Measurements from ENCODE around the gene HSPA5.
"Not testable (repeated sequence)": the region's sequence is repeated elsewhere in the genome, so short reads cannot be mapped to it uniquely, and the experiment has no call there.

Gene HSPA5

DNA sequence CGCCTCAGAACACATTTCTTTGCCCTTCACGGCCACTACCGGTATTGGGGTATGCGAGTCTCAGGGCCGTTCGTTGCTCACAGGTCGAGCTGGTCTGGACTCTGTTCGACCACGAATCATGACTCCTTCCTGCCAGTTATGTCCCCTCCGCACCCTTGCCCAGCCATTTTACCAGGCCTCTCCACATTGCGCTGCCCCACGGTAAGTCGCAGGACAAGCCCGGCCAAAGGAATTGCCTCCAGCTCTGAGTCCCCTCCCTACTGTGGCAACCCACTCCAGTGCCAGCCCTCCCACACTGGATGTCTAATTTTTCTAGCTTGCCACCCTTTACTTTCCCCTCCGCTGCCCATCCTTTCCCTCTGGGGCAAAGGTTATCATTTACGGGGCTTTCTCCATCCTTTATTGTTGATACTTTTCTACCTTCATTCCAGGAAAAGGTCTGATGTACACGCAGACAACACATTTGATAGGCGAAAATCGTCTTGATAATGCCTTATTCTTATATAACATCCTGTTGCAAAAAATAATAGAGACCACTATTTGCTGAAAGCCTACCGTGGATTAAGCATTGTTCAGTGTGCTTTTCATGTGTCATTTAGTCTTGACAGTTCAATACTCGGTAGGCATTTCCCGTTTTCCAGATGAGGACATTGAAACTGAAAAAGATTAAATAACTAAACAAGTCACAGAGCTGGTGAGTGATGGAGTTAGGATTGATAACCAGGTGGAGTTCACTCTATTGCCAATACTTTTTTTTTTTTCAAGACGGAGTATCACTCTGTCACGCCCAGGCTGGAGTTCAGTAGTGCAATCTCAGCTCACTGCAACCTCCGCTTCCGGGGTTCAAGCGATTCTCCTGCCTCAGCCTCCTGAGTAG, 958 bp upstream of the HSPA5 start:
- DNase-seq = no peak

DNA sequence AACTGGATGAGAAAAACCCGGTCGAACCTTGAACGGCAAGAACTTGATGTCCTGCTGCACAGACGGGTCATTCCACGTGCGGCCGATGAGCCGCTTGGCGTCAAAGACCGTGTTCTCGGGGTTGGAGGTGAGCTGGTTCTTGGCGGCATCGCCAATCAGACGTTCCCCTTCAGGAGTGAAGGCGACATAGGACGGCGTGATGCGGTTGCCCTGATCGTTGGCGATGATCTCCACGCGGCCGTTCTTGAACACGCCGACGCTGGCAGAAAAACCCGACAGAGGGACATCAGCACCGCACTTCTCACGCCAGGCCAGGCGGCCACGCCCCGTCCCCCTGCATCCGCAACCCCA, 519 bp downstream of the HSPA5 start:
- DNase-seq = no peak

DNA sequence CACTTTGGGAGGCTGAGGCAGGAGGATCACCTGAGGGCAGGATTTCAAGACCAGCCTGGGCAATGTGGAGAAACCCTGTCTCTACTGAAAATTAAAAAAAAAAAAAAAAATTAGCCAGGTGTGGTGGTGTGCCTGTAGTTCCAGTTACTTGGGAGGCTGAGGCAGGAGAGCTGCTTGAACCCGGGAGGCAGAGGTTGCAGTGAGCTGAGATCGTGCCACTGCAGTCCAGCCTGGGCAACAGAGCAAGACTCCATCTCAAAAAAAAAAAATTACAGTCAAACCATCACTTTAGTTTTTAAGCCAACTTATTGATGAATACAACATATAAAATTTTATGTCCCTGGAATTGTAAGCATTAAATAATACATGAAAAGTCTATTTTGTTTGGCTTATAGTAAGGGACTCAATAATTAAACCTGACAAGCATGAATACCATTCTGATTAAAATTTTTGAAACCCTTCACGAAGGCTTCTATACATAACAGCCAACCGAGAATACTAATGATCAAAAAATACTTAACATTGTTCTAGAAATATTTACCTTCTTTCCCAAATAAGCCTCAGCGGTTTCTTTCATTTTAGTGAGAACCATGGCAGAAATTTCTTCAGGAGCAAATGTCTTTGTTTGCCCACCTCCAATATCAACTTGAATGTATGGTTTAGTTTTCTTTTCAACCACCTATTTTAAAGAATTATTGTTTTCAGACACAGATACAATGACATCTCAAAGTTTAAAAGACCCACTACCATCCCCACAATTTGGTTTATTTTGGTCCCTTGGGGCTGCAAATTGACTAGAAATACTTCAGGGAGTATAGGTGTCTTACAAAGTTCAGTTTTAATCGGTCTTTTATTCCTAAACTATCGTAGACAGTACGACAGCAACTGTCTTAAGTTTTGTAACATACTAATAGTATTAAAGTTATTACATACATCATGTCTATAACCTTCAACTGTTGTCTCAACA, 1.2 kb downstream of the HSPA5 start:
- no peak for DNase-seq

DNA sequence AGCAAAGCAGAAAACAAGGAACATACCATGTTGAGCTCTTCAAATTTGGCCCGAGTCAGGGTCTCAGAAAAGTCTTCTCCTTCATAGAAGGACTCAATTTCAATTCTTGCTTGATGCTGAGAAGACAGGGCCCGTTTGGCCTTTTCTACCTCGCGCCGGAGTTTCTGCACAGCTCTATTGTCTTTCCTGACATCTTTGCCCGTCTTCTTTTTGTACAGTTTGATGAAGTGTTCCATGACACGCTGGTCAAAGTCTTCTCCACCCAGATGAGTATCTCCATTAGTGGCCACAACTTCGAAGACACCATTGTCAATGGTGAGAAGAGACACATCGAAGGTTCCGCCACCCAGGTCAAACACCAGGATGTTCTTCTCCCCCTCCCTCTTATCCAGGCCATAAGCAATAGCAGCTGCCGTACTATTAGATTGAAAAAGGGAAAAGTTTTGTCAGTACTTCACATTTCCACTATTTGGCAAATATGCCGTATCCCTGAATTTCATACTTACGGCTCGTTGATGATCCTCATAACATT, 2.2 kb downstream of the HSPA5 start:
- DNase-seq = no peak

DNA sequence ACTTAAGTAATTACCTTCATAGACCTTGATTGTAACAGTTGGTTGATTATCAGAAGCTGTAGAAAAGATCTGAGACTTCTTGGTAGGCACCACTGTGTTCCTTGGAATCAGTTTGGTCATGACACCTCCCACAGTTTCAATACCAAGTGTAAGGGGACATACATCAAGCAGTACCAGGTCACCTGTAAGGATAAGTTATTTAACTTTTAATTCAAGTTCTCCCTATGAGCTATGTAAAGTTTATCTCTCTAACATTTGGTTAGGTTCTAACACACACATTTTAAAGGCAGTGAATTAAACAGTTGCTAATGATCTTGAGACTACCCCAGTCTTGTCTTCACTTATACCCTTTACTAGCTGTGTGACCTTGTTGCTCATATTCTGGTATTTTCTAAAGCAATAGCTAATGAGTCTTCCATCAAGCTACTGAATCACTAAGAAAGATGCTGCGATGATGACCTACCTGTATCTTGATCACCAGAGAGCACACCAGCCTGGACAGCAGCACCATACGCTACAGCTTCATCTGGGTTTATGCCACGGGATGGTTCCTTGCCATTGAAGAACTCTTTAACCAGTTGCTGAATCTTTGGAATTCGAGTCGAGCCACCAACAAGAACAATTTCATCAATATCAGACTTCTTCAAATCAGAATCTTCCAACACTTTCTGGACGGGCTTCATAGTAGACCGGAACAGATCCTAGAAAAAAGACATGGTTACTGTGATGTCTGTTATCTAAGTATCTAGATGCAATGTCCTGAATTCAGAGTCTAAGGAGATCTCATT, 2.8 kb downstream of the HSPA5 start:
- no peak for DNase-seq

DNA sequence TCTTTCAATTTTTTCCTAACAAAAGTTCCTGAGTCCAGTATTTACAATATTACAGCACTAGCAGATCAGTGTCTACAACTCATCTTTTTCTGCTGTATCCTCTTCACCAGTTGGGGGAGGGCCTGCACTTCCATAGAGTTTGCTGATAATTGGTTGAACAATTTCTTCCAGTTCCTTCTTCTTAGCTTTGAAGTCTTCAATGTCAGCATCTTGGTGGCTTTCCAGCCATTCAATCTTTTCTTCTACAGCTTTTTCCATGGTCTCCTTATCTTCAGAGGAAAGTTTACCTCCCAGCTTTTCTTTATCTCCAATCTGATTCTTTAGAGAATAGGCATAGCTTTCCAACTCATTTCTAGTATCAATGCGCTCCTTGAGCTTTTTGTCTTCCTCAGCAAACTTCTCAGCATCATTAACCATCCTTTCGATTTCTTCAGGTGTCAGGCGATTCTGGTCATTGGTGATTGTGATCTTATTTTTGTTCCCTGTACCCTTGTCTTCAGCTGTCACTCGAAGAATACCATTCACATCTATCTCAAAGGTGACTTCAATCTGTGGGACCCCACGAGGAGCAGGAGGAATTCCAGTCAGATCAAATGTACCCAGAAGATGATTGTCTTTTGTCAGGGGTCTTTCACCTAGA, 4.5 kb downstream of the HSPA5 start:
- not testable (repeated sequence) for DNase-seq

DNA sequence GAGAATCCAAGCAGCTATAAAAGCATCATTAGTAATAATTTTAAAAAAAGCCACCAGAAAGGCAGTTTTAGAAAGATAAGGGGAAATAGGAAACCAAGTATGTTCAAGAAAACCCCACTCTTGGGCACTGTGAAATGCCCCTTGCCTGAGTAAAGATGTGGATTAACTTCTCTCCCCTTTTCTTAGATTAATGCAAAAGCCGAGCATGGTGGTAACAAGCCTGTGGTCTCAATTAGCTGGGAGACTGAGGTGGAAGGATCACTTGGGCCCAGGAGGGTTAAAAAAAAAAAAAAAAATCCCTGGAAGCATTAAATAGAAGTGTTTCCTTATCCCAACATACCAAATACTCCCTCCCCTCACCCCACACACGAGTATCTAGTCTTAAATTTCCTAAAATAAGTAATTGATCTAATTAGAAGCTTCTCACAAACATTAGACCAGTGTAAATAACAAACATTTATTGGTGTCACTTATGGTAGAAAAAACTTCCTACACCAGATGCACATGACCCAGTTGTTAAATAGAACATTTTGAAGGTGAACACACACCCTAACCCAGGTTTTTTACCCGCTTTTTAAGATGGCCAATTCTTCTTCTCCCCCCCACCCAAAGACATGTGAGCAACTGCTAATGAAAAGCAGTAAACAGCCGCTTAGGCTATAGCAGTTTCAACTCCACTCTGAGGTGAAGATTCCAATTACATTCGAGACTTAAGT, 5.2 kb downstream of the HSPA5 start:
- DNase-seq = no peak

DNA sequence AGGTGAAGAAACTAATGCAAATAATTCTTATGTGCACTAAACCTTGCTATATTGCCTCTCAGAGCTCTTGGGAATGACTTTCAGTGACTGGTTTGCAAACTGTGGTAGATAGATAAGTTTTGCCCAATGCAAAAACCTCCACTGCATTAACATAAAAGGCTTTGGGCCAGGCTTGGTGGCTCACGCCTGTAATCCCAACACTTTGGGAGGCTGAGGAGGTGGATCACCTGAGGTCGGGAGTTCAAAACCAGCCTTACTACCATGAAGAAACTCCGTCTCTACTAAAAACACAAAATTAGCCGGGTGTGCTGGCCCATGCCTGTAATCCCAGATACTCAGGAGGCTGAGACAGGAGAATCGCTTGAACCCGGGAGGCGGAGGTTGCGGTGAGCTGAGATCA, 7.0 kb downstream of the HSPA5 start:
- not testable (repeated sequence) for DNase-seq

DNA sequence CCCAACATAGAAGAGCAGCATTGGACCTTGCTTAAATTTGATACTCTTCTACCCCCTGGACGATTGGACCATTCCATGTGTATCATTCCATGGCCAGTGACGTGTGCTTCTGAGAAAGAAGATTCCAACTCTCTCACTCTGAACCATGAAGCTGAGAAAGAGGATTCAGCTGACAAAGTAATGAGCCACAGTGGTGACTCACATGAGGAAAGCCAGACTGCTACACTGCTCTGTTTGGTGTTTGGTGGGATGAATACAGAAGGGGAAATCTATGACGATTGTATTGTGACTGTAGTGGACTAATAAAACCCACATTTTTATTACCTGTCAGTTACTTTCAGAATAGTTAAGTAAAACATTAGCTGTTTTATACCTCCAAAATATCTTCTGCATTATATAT, 7.5 kb downstream of the HSPA5 start:
- peak; percentile 15 for DNase-seq

DNA sequence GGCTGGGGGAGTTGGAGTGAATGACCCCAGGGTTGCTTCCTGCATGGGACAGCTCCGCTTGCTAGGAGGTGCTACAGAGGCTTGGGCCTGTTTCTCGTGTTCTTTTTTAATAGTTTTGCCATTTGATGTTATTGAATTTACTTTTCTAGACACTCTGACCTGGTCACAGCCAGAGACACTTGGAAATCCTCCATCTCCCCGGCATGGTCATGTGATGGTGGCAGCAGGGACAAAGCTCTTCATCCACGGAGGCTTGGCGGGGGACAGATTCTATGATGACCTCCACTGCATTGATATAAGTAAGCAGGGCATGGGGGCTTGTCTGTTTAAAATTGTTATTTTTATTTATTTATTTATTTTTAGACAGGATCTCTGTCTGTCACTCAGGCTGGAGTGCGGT, 13.4 kb downstream of the HSPA5 start:
- no peak for DNase-seq

DNA sequence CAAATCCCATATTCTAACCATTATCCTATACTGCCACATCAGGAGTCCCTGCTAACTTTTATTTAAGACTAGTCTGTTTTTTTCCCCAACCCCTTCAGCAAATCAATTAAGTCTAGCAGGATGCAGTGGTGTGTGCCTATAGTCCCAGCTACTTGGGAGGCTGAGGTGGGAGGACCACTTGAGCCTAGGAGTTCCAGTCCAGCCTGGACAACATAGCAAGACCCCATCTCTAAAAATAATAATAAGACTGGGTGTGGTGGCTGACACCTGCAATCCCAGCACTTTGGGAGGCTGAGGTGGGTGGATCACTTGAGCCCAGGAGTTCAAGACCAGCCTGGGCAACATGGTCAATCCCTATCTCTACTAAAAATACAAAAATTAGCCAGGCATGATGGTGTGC, 16.3 kb downstream of the HSPA5 start:
- DNase-seq = not testable (repeated sequence)

DNA sequence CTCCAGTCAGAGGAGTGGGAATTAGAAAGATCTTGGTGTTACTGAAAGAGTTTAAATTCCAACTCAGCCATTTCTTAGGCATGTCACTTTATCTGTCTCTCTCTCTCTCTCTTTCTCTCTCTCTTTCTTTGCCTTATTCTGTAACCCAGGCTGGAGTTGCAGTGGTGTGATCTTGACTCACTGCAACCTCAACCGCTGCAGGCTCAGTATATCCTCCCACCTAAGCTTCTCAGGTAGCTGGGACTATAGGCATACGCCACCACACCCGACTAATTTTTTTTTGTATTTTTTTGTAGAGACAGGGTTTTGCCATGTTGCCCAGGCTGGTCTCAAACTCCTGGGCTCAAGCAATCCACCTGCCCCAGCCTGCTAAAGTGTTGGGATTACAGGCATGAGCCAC, 22.5 kb downstream of the HSPA5 start:
- no peak for DNase-seq

DNA sequence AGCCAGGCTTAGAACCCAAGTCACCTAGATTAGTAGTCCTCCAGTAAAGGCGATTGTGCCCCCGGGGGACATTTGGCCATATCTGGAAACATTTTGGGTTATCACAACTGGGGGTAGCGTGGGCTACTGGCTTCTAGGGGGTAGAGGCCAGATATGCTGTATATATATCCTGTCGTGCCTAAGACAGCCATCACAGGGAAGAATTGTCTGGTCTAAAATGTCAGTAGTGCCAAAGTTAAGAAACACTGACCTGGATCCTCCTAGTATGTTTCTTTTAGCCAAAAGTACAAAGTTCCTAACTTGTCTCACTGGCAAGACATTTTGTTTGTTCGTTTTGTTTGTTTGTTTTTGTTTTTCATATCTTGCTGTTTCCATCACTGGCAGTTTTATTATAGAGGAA, 27.0 kb downstream of the HSPA5 start:
- DNase-seq = no peak

DNA sequence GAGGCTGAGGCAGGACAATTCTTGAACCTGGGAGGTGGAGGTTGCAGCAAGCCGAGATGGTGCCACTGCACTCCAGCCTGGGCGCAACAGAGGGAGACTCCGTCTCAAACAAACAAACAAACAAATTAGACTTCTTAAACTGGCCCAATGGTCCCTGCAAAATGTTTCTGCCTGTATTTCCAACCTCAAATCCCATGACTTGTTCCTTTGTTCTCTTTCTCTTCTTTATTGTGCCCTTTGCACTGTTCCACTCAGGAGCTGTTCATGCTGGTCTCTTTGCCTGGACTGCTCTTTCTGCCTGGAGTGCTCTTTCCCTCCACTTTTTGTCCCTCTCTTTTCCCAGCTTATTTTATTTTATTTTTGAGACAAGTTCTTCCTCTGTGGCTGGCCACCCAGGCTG, 36.7 kb downstream of the HSPA5 start:
- no peak for DNase-seq

DNA sequence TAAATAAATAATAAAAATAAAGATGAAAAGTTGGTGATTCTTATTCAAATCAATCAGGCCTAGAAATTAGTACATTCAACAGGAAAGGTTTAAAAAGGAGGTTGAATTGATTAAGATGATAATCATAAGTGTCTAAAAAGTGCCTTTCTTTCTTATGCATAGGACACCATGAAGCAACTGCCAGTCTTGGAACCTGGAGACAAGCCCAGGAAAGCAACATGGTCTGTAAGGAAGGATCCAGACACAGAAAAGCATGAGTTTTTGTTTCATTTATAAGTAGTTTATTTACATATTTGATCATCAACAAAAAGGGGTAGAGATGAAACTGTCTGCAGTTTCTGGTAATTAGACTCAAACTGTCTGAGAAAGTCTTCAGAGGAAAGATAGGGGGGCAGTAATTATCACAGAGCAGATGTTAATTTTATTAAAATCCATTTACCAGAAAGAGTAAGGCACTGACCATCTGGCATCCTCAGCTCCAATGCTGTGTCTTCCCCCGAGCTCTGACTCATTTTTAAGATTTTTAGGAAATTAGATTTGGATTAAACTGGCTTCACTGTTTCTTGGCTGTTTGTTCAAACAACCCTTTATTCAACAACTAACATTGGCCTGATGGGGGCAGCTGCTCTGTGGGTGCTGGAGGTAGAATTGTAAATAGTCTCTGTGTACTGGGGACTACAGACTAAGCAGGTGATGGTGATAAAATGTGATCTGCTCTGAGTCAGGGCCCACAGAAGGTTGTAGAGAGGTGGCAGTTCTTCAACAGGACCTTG, 38.1 kb downstream of the HSPA5 start:
- DNase-seq = peak; percentile 4

DNA sequence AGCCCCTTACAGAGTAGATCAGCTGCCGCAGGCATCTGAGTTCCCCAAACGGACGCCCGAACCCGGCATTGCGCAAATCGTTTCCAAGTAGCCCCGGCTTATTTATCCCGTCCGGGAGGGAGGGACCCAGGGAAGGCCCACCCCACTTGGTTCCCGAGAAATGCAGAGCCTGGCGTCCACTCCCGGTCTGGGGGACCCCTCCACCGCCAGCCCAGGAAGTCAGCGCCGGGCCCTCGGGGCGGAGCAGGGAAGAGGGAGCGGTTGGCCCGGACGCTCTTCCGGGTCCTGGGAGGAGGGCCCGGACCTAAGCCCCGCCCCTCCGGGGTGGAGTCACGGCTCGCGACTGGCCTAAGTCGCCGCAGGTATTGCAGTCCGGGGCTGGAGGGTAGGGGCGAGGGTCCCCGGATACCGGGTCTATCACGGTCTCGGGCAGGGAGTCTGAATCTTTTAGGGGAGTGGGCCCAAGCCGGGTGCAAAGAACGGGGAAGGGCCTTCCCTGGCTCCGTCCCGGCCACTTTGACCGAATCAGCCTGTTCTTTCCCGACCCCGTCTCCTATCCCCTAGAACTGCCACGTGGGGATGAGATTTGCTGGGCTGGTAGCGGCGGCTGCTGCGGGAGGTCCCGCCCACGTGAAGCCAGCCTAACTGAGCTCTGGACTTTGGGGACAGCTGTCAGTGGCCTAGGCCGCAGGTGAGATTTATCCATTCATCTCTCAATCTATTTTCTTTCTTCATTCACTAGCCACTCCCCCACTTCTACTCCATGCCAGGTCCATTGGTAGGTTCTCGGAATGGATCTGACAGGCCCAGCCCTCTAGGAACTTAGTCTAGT, 40.7 kb downstream of the HSPA5 start, which contains the start of gene RABEPK:
RABEPK (plus strand) TSS at position 327 of the 832 bp plus-strand sequence. CDS start 2,472 bp downstream, outside the sequence.
- peak; percentile 97 for DNase-seq

DNA sequence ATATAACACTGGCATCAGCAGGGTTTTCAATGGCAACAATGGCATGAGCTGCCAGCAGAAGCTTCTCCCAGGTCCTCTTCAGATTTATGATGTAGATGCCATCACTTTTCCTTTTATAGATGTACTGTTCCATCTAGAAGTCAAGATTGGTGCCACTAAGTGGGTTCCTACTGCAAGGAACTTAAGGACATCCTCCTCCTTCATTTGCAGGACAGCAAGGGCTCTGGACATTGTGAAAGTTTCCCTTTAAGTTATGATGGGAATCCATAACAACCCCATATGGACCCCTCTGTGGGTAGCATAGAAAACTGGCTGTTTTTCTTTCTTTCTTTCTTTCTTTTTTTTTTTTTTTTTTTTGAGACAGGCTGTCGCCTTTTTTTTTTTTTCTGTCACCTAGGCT, 45.6 kb downstream of the HSPA5 start:
- DNase-seq = not testable (repeated sequence)

DNA sequence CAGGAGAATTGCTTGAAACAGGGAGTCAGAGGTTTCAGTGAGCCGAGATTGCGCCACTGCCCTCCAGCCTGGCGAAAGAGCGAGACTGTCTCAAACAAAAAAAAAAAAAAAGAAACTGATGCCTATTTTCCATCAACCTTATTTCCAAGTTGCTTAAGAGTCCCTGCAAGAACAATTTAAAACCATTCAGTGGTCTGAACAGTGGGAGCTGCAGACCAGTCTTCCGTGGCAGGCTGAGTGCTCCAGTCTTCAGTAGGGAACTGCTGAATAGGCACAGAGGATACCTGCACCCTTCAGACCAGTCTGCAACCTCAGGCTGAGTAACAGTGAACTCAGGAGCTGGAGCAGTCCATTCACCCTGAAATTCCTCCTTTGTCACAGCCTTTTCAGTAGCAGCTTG, 46.7 kb downstream of the HSPA5 start:
- not testable (repeated sequence) for DNase-seq

DNA sequence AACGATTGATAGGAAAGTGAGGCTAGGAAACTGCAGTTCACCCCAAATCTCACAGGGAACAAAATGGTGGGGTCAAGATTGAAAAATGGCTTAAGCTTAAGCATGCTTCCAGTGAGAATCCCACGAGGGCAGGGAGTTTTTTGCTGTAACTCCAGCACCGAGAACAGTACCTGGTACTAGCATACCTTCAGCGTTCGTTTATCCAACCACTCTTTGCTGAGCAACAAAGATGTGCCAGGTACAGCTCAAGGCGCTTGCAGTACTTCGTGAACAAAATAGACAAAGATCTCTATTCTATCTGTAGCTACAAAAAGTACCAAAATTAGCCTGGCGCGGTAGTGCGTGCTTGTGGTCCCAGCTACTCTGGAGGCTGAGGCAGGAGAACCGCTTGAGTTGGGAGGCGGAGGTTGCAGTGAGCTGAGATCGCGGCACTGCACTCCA, 50.8 kb downstream of the HSPA5 start:
- no peak for DNase-seq

All from eye (tissue), 1 donor.